Glutamatergic neuron (in vitro differentiated cells): ENCODE measurements around the gene GSPT1. TPM values are rescaled to one million over a fixed set of nuclear protein-coding genes. Genes with fewer than 3 reads are reported as not detected.

Experiments
- DNase-seq: peaks from one replicate; pipeline ENCODE4 v3.0.0; 2022
- H3K27ac Mint-ChIP-seq: one replicate; pipeline ENCODE4 v1.8.0; 2020; ENCODE audit warnings: mild to moderate bottlenecking, mixed read lengths, inconsistent platforms; ENCODE audit not compliant: unreplicated experiment
- H3K27me3 Mint-ChIP-seq: one replicate; pipeline ENCODE4 v1.8.0; 2020; ENCODE audit warnings: mild to moderate bottlenecking, moderate library complexity, mixed read lengths, inconsistent platforms; ENCODE audit not compliant: unreplicated experiment
- H3K36me3 Mint-ChIP-seq: one replicate; pipeline ENCODE4 v1.8.0; 2020; ENCODE audit warnings: mild to moderate bottlenecking, mixed read lengths, inconsistent platforms; ENCODE audit not compliant: unreplicated experiment
- H3K4me1 Mint-ChIP-seq: one replicate; pipeline ENCODE4 v1.8.0; 2020; ENCODE audit warnings: mild to moderate bottlenecking, low read depth, mixed read lengths, inconsistent platforms; ENCODE audit not compliant: unreplicated experiment
- H3K4me3 Mint-ChIP-seq: one replicate; pipeline ENCODE4 v1.8.0; 2020; ENCODE audit warnings: mild to moderate bottlenecking, mixed read lengths, inconsistent platforms; ENCODE audit not compliant: unreplicated experiment
- H3K9me3 Mint-ChIP-seq: one replicate; pipeline ENCODE4 v1.8.0; 2020; ENCODE audit warnings: mild to moderate bottlenecking, moderate library complexity, mixed read lengths, inconsistent platforms; ENCODE audit not compliant: unreplicated experiment
- total RNA-seq: library from RNA; stranded (reverse); fragmentation: NEBNext Ultra II Directional; extraction: Animal tissue kit (Norgen Biotek cat#: 25700); gene quantifications from one replicate; pipeline ENCODE4 v1.2.1, GENCODE V29; 2021; ENCODE audit not compliant: unreplicated experiment
- TF ChIP-seq, protein P1 (sequence below): fragments of 200-600 bp; sonication (generic); IDR thresholded peaks from one replicate; pipeline ENCODE4 v1.5.0; 2021; ENCODE audit not compliant: partially characterized antibody, unreplicated experiment

The GSPT1 gene
- total RNA-seq, 1 donor from 2014 or later, result 117 TPM

DNA sequence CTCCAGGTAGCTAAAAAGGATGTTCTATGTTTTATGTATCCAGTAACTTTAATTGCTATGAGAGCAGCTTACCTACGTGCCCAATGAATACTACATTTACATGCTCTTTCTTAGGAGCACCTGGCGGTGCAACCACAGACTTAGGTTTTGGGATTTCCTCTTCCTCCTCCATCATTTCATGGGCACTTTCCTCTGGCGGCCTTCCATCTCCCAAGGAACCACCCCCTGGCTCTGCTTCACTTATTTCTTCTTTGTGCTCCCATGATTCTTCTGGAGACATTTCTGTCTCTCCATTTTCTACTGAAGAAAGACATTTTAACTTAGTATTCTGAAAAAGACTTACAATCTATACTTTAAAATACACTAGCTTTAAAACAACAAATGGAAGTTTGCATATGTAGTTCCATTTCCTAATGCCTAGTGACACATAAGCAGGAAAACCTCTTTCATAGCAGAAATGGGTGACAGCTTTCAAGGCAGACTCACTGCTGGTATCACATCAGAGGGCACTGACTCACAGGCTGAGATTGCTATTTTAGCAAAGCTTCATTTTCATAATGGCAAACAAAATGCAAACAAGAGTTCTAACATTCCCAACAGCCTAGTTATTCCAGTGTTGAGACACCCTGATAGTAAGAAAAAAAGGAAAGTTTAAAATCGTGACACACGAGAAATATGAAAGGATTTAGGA lies 19.1 kb downstream of the GSPT1 start:
- H3K27me3 Mint-ChIP-seq, result peaks cover 2% of the 10 kb centered on the region
- H3K9me3 Mint-ChIP-seq, result no peaks in the 10 kb centered on the region
- no peak overlapping the region for H3K4me3 Mint-ChIP-seq
- no peak overlapping the region for H3K27ac Mint-ChIP-seq
- H3K36me3 Mint-ChIP-seq, result no peaks in the 10 kb centered on the region
- TF ChIP-seq, protein P1, sequence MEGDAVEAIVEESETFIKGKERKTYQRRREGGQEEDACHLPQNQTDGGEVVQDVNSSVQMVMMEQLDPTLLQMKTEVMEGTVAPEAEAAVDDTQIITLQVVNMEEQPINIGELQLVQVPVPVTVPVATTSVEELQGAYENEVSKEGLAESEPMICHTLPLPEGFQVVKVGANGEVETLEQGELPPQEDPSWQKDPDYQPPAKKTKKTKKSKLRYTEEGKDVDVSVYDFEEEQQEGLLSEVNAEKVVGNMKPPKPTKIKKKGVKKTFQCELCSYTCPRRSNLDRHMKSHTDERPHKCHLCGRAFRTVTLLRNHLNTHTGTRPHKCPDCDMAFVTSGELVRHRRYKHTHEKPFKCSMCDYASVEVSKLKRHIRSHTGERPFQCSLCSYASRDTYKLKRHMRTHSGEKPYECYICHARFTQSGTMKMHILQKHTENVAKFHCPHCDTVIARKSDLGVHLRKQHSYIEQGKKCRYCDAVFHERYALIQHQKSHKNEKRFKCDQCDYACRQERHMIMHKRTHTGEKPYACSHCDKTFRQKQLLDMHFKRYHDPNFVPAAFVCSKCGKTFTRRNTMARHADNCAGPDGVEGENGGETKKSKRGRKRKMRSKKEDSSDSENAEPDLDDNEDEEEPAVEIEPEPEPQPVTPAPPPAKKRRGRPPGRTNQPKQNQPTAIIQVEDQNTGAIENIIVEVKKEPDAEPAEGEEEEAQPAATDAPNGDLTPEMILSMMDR, result no peak
- DNase-seq, result no peak
- peaks cover 4% of the 10 kb centered on the region for H3K4me1 Mint-ChIP-seq

DNA sequence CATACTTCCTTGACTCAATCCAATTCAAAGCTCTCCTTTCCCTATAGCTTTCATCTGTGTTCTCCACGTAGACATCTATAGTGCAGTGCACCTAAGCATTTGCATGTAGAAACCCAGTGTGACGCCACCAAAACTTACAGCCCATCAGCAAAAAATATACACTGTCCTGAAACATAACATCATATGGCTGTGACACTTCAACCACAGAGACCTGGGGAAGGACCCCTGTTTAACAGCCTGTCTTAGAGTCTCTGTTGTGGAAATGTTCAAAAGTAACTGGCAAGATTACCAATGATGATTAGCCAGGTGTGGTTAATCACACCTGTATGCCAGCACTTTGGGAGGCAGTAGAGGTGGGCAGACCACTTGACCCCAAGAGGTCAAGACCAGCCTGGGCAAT lies 22.2 kb downstream of the GSPT1 start:
- H3K9me3 Mint-ChIP-seq, result no peaks in the 10 kb centered on the region
- TF ChIP-seq, protein P1, result no peak
- no peak overlapping the region for H3K4me3 Mint-ChIP-seq
- H3K36me3 Mint-ChIP-seq, result no peaks in the 10 kb centered on the region
- peaks cover 2% of the 10 kb centered on the region for H3K27me3 Mint-ChIP-seq
- no peak overlapping the region for H3K27ac Mint-ChIP-seq
- peaks cover 4% of the 10 kb centered on the region for H3K4me1 Mint-ChIP-seq
- no peak for DNase-seq

DNA sequence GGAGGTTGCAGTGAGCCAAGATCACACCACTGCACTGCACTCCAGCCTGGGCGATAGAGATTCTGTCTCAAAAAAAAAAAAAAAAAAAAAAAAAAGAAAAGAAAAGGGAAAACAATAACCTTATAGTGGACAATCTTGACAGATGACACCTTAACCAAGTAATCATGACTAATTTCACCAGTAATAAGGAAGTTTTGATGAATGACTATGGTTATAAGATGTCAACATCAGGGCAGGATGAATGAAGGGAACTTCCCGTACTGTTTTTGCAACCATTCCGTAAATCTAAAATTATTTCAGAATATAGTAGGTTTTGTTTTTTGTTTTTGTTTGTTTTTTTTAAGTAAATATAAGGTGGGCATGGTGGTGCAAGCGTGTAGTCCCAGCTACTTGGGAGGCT lies 23.0 kb downstream of the GSPT1 start:
- no peaks in the 10 kb centered on the region for H3K36me3 Mint-ChIP-seq

GRCh38 chr16:11890231-11890965 lies 25.4 kb downstream of the GSPT1 start:
- H3K27me3 Mint-ChIP-seq, result peaks cover 2% of the 10 kb centered on the region
- H3K9me3 Mint-ChIP-seq, result no peaks in the 10 kb centered on the region
- no peaks in the 10 kb centered on the region for H3K4me1 Mint-ChIP-seq
- H3K36me3 Mint-ChIP-seq, result no peaks in the 10 kb centered on the region
- H3K4me3 Mint-ChIP-seq, result no peak overlapping the region
- H3K27ac Mint-ChIP-seq, result no peak overlapping the region
- no peak for DNase-seq
- TF ChIP-seq, protein P1, result no peak

More for the DNA sequence above, 23.0 kb downstream of the GSPT1 start:
- H3K4me3 Mint-ChIP-seq, result no peak overlapping the region
- no peak for DNase-seq
- H3K9me3 Mint-ChIP-seq, result no peaks in the 10 kb centered on the region
- TF ChIP-seq, protein P1, result no peak
- no peak overlapping the region for H3K27ac Mint-ChIP-seq
- H3K4me1 Mint-ChIP-seq, result no peaks in the 10 kb centered on the region
- peaks cover 2% of the 10 kb centered on the region for H3K27me3 Mint-ChIP-seq

DNA sequence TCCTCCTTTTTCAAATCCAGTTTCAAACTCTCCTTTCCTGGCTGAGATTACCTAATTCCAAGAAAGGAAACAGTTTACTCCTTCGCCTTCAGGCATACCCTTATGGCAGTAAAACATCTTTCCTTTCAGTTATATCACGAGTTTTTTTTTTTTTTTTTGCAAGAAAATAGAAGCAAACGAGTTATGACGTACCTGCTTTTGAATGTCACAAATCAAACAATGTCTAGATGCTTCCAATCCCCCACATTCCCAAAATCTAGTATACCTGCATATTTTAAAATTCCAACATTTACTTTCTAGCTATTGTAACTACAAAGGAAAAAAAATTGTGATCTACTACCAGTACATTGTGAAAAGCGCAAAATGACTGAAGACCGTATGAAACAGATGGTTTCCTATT lies 28.9 kb downstream of the GSPT1 start:
- no peak for DNase-seq
- TF ChIP-seq, protein P1, result no peak
- Mint-ChIP-seq H3K36me3 (no peaks in the 10 kb centered on the region), H3K9me3 (peaks cover 3% of the 10 kb centered on the region), H3K4me1 (no peaks in the 10 kb centered on the region), H3K4me3 (no peak overlapping the region), H3K27ac (no peak overlapping the region), H3K27me3 (peaks cover 2% of the 10 kb centered on the region)
